ENCODE measurements around the gene COG2.

Gene COG2

DNA sequence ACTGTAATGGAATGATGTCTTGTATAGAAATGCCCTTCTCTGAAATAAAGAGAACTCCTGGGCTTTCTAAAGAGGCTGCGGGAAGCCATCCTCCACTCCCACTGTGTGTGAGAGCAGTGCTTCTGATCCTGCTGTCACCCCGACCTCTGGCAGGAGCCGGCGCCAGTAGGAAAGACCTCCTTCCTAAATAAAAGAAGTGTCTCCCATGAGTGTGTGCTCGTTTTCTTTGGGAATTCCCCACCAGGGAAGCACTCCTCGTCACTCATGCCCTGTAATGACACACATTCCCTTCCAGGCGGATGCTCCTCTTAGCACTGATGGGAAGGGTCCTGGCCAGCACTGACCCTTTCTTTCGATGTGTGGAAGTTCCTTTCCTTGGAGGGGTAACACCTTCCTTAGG is 51.5 kb downstream of the COG2 start:
- Histone ChIP-seq H3K36me3 (ENCODE audit: control insufficient read depth in 2 of 2, insufficient read depth in 1 of 2, low read length in 2 of 2) (peaks cover 23 to 54% of the 10 kb centered on the region in 2 experiments), H3K4me1 (ENCODE audit: control insufficient read depth, insufficient read depth, low read length) (no peaks in the 10 kb centered on the region), H3K27ac (ENCODE audit: extremely low read depth, low read depth, low read length) (no peak overlapping the region), H3K4me3 (ENCODE audit: low read depth, low read length) (no peak overlapping the region), H3K9me3 (ENCODE audit: control insufficient read depth, insufficient read depth, low read depth, low read length) (no peaks in the 10 kb centered on the region)
- TF ChIP-seq, protein P1, sequence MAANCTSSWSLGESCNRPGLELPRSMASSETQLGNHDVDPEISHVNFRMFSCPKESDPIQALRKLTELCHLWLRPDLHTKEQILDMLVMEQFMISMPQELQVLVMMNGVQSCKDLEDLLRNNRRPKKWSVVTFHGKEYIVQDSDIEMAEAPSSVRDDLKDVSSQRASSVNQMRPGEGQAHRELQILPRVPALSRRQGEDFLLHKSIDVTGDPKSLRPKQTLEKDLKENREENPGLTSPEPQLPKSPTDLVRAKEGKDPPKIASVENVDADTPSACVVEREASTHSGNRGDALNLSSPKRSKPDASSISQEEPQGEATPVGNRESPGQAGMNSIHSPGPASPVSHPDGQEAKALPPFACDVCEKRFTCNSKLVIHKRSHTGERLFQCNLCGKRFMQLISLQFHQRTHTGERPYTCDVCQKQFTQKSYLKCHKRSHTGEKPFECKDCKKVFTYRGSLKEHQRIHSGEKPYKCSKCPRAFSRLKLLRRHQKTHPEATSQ (tag by site-specific recombination; IDR thresholded peaks at IDR 0.05), result no peak
- TF ChIP-seq ZFP37 (tag by site-specific recombination; IDR thresholded peaks at IDR 0.05), result no peak
- no peak for TF ChIP-seq ZNF792 (tag by site-specific recombination; IDR thresholded peaks at IDR 0.05)
- TF ChIP-seq ZNF747 (tag by site-specific recombination; IDR thresholded peaks at IDR 0.05), result no peak
- TF ChIP-seq, protein P2, sequence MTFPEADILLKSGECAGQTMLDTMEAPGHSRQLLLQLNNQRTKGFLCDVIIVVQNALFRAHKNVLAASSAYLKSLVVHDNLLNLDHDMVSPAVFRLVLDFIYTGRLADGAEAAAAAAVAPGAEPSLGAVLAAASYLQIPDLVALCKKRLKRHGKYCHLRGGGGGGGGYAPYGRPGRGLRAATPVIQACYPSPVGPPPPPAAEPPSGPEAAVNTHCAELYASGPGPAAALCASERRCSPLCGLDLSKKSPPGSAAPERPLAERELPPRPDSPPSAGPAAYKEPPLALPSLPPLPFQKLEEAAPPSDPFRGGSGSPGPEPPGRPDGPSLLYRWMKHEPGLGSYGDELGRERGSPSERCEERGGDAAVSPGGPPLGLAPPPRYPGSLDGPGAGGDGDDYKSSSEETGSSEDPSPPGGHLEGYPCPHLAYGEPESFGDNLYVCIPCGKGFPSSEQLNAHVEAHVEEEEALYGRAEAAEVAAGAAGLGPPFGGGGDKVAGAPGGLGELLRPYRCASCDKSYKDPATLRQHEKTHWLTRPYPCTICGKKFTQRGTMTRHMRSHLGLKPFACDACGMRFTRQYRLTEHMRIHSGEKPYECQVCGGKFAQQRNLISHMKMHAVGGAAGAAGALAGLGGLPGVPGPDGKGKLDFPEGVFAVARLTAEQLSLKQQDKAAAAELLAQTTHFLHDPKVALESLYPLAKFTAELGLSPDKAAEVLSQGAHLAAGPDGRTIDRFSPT (tag by site-specific recombination; IDR thresholded peaks at IDR 0.05), result no peak
- TF ChIP-seq TRIM28 (IDR thresholded peaks at IDR 0.05; ENCODE audit: borderline replicate concordance, low read length), result no peak
- TF ChIP-seq, protein P3, sequence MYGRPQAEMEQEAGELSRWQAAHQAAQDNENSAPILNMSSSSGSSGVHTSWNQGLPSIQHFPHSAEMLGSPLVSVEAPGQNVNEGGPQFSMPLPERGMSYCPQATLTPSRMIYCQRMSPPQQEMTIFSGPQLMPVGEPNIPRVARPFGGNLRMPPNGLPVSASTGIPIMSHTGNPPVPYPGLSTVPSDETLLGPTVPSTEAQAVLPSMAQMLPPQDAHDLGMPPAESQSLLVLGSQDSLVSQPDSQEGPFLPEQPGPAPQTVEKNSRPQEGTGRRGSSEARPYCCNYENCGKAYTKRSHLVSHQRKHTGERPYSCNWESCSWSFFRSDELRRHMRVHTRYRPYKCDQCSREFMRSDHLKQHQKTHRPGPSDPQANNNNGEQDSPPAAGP (tag by site-specific recombination; IDR thresholded peaks at IDR 0.05), result no peak
- ChIA-PET CTCF (no interaction called here), POLR2A (no interaction called here)

DNA sequence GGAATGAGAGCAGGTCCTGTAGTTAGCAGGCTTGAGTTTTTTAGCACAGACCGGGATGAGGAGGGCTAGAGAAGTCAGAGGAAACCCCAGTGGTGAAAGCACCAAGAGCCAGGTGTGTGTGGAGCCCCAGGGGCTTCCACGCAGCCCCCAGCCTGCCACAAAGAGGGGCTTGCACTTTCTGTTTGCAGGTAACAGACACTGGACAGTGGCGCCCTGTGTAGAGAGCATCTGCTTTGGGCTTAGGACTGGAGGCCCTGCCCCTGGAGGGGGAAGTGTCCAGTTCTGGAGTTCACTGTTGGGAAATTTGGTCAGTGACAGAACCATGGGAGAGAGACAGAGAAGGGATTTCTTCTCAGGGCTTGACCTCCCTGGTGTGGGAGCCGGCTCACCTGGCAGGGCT is 52.2 kb downstream of the COG2 start:
- CTCF ChIA-PET, result no interaction called here
- TF ChIP-seq, protein P4, sequence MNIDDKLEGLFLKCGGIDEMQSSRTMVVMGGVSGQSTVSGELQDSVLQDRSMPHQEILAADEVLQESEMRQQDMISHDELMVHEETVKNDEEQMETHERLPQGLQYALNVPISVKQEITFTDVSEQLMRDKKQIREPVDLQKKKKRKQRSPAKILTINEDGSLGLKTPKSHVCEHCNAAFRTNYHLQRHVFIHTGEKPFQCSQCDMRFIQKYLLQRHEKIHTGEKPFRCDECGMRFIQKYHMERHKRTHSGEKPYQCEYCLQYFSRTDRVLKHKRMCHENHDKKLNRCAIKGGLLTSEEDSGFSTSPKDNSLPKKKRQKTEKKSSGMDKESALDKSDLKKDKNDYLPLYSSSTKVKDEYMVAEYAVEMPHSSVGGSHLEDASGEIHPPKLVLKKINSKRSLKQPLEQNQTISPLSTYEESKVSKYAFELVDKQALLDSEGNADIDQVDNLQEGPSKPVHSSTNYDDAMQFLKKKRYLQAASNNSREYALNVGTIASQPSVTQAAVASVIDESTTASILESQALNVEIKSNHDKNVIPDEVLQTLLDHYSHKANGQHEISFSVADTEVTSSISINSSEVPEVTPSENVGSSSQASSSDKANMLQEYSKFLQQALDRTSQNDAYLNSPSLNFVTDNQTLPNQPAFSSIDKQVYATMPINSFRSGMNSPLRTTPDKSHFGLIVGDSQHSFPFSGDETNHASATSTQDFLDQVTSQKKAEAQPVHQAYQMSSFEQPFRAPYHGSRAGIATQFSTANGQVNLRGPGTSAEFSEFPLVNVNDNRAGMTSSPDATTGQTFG (tag by site-specific recombination; IDR thresholded peaks at IDR 0.05; ENCODE audit: borderline replicate concordance), result no peak
- TF ChIP-seq ZNF629 (tag by site-specific recombination; IDR thresholded peaks at IDR 0.05) (no peak), ZNF558 (tag by site-specific recombination; IDR thresholded peaks at IDR 0.05) (no peak), ZBTB48 (tag by site-specific recombination; IDR thresholded peaks at IDR 0.05) (no peak), YY1 (tag by site-specific recombination; IDR thresholded peaks at IDR 0.05) (no peak), ZNF341 (tag by site-specific recombination; IDR thresholded peaks at IDR 0.05; ENCODE audit: low read depth) (no peak), ZNF112 (tag by site-specific recombination; IDR thresholded peaks at IDR 0.05) (no peak)
- TF ChIP-seq, protein P5, sequence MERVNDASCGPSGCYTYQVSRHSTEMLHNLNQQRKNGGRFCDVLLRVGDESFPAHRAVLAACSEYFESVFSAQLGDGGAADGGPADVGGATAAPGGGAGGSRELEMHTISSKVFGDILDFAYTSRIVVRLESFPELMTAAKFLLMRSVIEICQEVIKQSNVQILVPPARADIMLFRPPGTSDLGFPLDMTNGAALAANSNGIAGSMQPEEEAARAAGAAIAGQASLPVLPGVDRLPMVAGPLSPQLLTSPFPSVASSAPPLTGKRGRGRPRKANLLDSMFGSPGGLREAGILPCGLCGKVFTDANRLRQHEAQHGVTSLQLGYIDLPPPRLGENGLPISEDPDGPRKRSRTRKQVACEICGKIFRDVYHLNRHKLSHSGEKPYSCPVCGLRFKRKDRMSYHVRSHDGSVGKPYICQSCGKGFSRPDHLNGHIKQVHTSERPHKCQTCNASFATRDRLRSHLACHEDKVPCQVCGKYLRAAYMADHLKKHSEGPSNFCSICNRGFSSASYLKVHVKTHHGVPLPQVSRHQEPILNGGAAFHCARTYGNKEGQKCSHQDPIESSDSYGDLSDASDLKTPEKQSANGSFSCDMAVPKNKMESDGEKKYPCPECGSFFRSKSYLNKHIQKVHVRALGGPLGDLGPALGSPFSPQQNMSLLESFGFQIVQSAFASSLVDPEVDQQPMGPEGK (tag by site-specific recombination; IDR thresholded peaks at IDR 0.05), result no peak
- TF ChIP-seq, protein P6, sequence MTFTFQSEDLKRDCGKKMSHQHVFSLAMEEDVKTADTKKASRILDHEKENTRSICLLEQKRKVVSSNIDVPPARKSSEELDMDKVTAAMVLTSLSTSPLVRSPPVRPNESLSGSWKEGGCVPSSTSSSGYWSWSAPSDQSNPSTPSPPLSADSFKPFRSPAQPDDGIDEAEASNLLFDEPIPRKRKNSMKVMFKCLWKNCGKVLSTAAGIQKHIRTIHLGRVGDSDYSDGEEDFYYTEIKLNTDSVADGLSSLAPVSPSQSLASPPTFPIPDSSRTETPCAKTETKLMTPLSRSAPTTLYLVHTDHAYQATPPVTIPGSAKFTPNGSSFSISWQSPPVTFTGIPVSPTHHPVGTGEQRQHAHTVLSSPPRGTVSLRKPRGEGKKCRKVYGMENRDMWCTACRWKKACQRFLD (tag by site-specific recombination; IDR thresholded peaks at IDR 0.05), result no peak
- TF ChIP-seq, protein P7, sequence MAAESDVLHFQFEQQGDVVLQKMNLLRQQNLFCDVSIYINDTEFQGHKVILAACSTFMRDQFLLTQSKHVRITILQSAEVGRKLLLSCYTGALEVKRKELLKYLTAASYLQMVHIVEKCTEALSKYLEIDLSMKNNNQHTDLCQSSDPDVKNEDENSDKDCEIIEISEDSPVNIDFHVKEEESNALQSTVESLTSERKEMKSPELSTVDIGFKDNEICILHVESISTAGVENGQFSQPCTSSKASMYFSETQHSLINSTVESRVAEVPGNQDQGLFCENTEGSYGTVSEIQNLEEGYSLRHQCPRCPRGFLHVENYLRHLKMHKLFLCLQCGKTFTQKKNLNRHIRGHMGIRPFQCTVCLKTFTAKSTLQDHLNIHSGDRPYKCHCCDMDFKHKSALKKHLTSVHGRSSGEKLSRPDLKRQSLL (tag by site-specific recombination; IDR thresholded peaks at IDR 0.05), result no peak
- TF ChIP-seq, protein P8, sequence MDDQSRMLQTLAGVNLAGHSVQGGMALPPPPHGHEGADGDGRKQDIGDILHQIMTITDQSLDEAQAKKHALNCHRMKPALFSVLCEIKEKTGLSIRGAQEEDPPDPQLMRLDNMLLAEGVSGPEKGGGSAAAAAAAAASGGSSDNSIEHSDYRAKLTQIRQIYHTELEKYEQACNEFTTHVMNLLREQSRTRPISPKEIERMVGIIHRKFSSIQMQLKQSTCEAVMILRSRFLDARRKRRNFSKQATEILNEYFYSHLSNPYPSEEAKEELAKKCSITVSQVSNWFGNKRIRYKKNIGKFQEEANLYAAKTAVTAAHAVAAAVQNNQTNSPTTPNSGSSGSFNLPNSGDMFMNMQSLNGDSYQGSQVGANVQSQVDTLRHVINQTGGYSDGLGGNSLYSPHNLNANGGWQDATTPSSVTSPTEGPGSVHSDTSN (CRISPR knock-in tag; IDR thresholded peaks at IDR 0.05), result no peak
- POLR2A ChIA-PET, result no interaction called here

More for the DNA sequence above, 52.2 kb downstream of the COG2 start:
- no peaks in the 10 kb centered on the region for H3K9me3 ChIP-seq (ENCODE audit: control insufficient read depth, insufficient read depth, low read depth, low read length)
- H3K36me3 ChIP-seq (ENCODE audit: control insufficient read depth in 2 of 2, insufficient read depth in 1 of 2, low read length in 2 of 2), result peaks cover 19 to 49% of the 10 kb centered on the region in 2 experiments
- no peak overlapping the region for H3K27ac ChIP-seq (ENCODE audit: extremely low read depth, low read depth, low read length)
- no peaks in the 10 kb centered on the region for H3K4me1 ChIP-seq (ENCODE audit: control insufficient read depth, insufficient read depth, low read length)
- H3K4me3 ChIP-seq (ENCODE audit: low read depth, low read length), result no peak overlapping the region
